H9 (cell line): ENCODE data around the gene CCNY. TPM values are rescaled to one million over a fixed set of nuclear protein-coding genes. Genes with fewer than 3 reads are reported as not detected.
"Not testable (repeated sequence)": the region's sequence is repeated elsewhere in the genome, so short reads cannot be mapped to it uniquely, and the experiment has no call there.

ENCODE experiments used
- DNase-seq: peaks from one replicate; pipeline ENCODE4 v3.0.0-alpha.2; 2017
- H2AFZ ChIP-seq: one replicate; pipeline ENCODE4 v1.6.1; 2013; ENCODE audit warnings: mild to moderate bottlenecking, low read length, control low read depth, moderate library complexity
- H2AK5ac ChIP-seq: 2 replicates; pipeline ENCODE4 v1.6.1; 2013; ENCODE audit warnings: low read length, control low read depth, mixed read lengths; ENCODE audit not compliant: insufficient read length
- H2BK120ac ChIP-seq: one replicate; pipeline ENCODE4 v1.6.1; 2013; ENCODE audit warnings: low read depth, mild to moderate bottlenecking, low read length, control low read depth, inconsistent platforms; ENCODE audit not compliant: poor library complexity, severe bottlenecking
- H2BK12ac ChIP-seq: 2 replicates; pipeline ENCODE4 v1.6.1; 2013; ENCODE audit warnings: low read length, control low read depth, mixed read lengths, low read depth; ENCODE audit not compliant: insufficient read length
- H2BK15ac ChIP-seq: 2 replicates; pipeline ENCODE4 v1.6.1; 2013; ENCODE audit warnings: low read depth, low read length, control low read depth
- H2BK20ac ChIP-seq: one replicate; pipeline ENCODE4 v1.6.1; 2013; ENCODE audit warnings: low read depth, mild to moderate bottlenecking, low read length, control low read depth, inconsistent platforms; ENCODE audit not compliant: poor library complexity, severe bottlenecking
- H2BK5ac ChIP-seq: 2 replicates; pipeline ENCODE4 v1.6.1; 2013; ENCODE audit warnings: low read length, control low read depth, mixed read lengths; ENCODE audit not compliant: insufficient read length
- H3K14ac ChIP-seq: 2 replicates; pipeline ENCODE4 v1.6.1; 2013; ENCODE audit warnings: low read length, control low read depth; ENCODE audit not compliant: insufficient read depth
- H3K18ac ChIP-seq: 2 replicates; pipeline ENCODE4 v1.6.1; 2013; ENCODE audit warnings: low read depth, mild to moderate bottlenecking, mixed read lengths, low read length, control low read depth; ENCODE audit not compliant: insufficient read length
- H3K23ac ChIP-seq: 2 replicates; pipeline ENCODE4 v1.6.1; 2013; ENCODE audit warnings: low read length, control low read depth, mixed read lengths, low read depth; ENCODE audit not compliant: insufficient read length
- H3K23me2 ChIP-seq: 2 replicates; pipeline ENCODE4 v1.6.1; 2013; ENCODE audit warnings: low read depth, mild to moderate bottlenecking, mixed read lengths, low read length, control low read depth; ENCODE audit not compliant: insufficient read length, poor library complexity, severe bottlenecking
- H3K27ac ChIP-seq: 2 replicates; pipeline ENCODE4 v1.5.1; 2013; ENCODE audit warnings: low read length, control low read depth, mixed read lengths, low read depth; ENCODE audit not compliant: insufficient read length
- H3K27me3 ChIP-seq: 2 replicates; pipeline ENCODE4 v1.6.1; 2013; ENCODE audit warnings: low read length, control low read depth, inconsistent platforms; ENCODE audit not compliant: insufficient read depth
- H3K4ac ChIP-seq: 2 replicates; pipeline ENCODE4 v1.6.1; 2013; ENCODE audit warnings: low read depth, mild to moderate bottlenecking, control low read depth, inconsistent platforms, low read length, moderate library complexity
- H3K4me1 ChIP-seq: 2 replicates; pipeline ENCODE4 v1.6.1; 2013; ENCODE audit warnings: low read length, control low read depth, inconsistent platforms; ENCODE audit not compliant: insufficient read depth
- H3K4me2 ChIP-seq: 2 replicates; pipeline ENCODE4 v1.6.1; 2013; ENCODE audit warnings: low read length, control low read depth, mixed read lengths; ENCODE audit not compliant: insufficient read length, insufficient read depth
- H3K56ac ChIP-seq: 2 replicates; pipeline ENCODE4 v1.6.1; 2013; ENCODE audit warnings: low read depth, mild to moderate bottlenecking, mixed read lengths, low read length, control low read depth; ENCODE audit not compliant: insufficient read length
- H3K79me1 ChIP-seq: 2 replicates; pipeline ENCODE4 v1.6.1; 2013; ENCODE audit warnings: low read depth, mild to moderate bottlenecking, moderate library complexity, low read length, control low read depth, inconsistent platforms; ENCODE audit not compliant: insufficient read depth, poor library complexity, severe bottlenecking
- H3K79me2 ChIP-seq: 2 replicates; pipeline ENCODE4 v1.6.1; 2013; ENCODE audit warnings: low read length, control low read depth, inconsistent platforms; ENCODE audit not compliant: insufficient read depth
- H3K9ac ChIP-seq: 2 replicates; pipeline ENCODE4 v1.6.1; 2013; ENCODE audit warnings: low read length, control low read depth, mixed read lengths; ENCODE audit not compliant: insufficient read length; ENCODE audit errors: extremely low read depth
- H3K9me3 ChIP-seq: one replicate; pipeline ENCODE4 v1.6.1; 2013; ENCODE audit warnings: low read depth, low read length, inconsistent platforms; ENCODE audit not compliant: control insufficient read depth
- H3T11ph ChIP-seq: one replicate; pipeline ENCODE4 v1.6.1; 2013; ENCODE audit warnings: mild to moderate bottlenecking, low read length, control low read depth, inconsistent platforms
- H4K20me1 ChIP-seq: one replicate; pipeline ENCODE4 v1.6.1; 2013; ENCODE audit not compliant: control insufficient read depth, insufficient read length, insufficient read depth
- H4K5ac ChIP-seq: 2 replicates; pipeline ENCODE4 v1.6.1; 2013; ENCODE audit warnings: low read depth, mild to moderate bottlenecking, mixed read lengths, low read length, control low read depth; ENCODE audit not compliant: insufficient read length
- H4K8ac ChIP-seq: replicated peaks from 2 replicates; pipeline ENCODE4 v1.6.1; 2013; ENCODE audit warnings: low read length, control low read depth, mixed read lengths, low read depth; ENCODE audit not compliant: insufficient read length
- H4K91ac ChIP-seq: 2 replicates; pipeline ENCODE4 v1.6.1; 2013; ENCODE audit warnings: low read depth, mild to moderate bottlenecking, moderate library complexity, mixed read lengths, low read length, control low read depth; ENCODE audit not compliant: insufficient read length
- H3K27ac Mint-ChIP-seq, 3 experiments: 2 replicates in 2 of 3; 3 replicates in 1 of 3; pipeline ENCODE4 v1.8.0; 2020 to 2021; ENCODE audit warnings: mixed read lengths in 3 of 3, mild to moderate bottlenecking in 1 of 3, moderate library complexity in 1 of 3
- H3K27me3 Mint-ChIP-seq: 2 replicates; pipeline ENCODE4 v1.8.0; 2021; ENCODE audit warnings: low read depth, mild to moderate bottlenecking, moderate library complexity, mixed read lengths
- H3K36me3 Mint-ChIP-seq, 3 experiments: 2 replicates in 2 of 3; 3 replicates in 1 of 3; pipeline ENCODE4 v1.8.0; 2020 to 2021; ENCODE audit warnings: low read depth in 3 of 3, mixed read lengths in 3 of 3; ENCODE audit not compliant: insufficient read depth in 1 of 3
- H3K4me1 Mint-ChIP-seq, 2 experiments: 2 replicates each; pipeline ENCODE4 v1.8.0; 2020; ENCODE audit warnings: mixed read lengths in 2 of 2
- H3K4me3 Mint-ChIP-seq, 2 experiments: 2 replicates in 1 of 2; 3 replicates in 1 of 2; pipeline ENCODE4 v1.8.0; 2020 to 2021; ENCODE audit warnings: mild to moderate bottlenecking in 2 of 2, mixed read lengths in 2 of 2, moderate library complexity in 1 of 2
- H3K9me3 Mint-ChIP-seq, 2 experiments: 2 replicates in 1 of 2; 3 replicates in 1 of 2; pipeline ENCODE4 v1.8.0; 2020; ENCODE audit warnings: mild to moderate bottlenecking in 2 of 2, mixed read lengths in 2 of 2, moderate library complexity in 1 of 2
- WGBS: extraction: QIAGEN DNeasy Blood & Tissue Kit; methylation state at CpG from one replicate; pipeline ENCODE4 v1.1.7; 2013; ENCODE audit warnings: missing lambda C conversion rate, low lambda C conversion rate, mixed read lengths; ENCODE audit not compliant: insufficient read length; ENCODE audit errors: extremely low coverage; 5-methylcytosine and 5-hydroxymethylcytosine counted together
- total RNA-seq: library from RNA; stranded (reverse); gene quantifications from 2 replicates; pipeline ENCODE4 v1.2.1, GENCODE V29; 2021
- TF ChIP-seq, protein P1 (sequence below): fragments of 200-600 bp; sonication (generic); conservative IDR thresholded peaks from 3 replicates; pipeline ENCODE4 v1.8.0; 2021; ENCODE audit warnings: antibody characterized with exemption, mild to moderate bottlenecking

Gene CCNY
- total RNA-seq, 1 experiment from 2014 or later: 62.1 TPM

GRCh38 chr10:35536789-35537188, 200.5 kb downstream of the CCNY start:
- Histone ChIP-seq H2BK15ac (no peak overlapping the region), H3K4me1 (no peaks in the 10 kb centered on the region), H3K27ac (no peak overlapping the region), H2BK12ac (no peak overlapping the region), H3K79me1 (no peaks in the 10 kb centered on the region), H2BK120ac (no peak overlapping the region), H3K9ac (no peak overlapping the region), H4K5ac (no peak overlapping the region), H3K23me2 (no peaks in the 10 kb centered on the region), H4K91ac (no peak overlapping the region), H3T11ph (no peak overlapping the region), H3K4ac (no peak overlapping the region), H3K9me3 (no peaks in the 10 kb centered on the region), H3K79me2 (no peaks in the 10 kb centered on the region), H2BK20ac (no peak overlapping the region), H3K4me2 (no peak overlapping the region), H2AK5ac (no peak overlapping the region), H2BK5ac (no peak overlapping the region), H4K20me1 (no peaks in the 10 kb centered on the region), H3K23ac (no peak overlapping the region), H3K56ac (no peak overlapping the region), H2AFZ (no peak overlapping the region), H3K18ac (no peak overlapping the region), H3K27me3 (no peaks in the 10 kb centered on the region), H4K8ac (no peak overlapping the region), H3K14ac (no peak overlapping the region)
- Mint-ChIP-seq H3K9me3 (peaks cover 29 to 33% of the 10 kb centered on the region in 2 experiments), H3K36me3 (peaks cover 67 to 77% (median 70%) of the 10 kb centered on the region in 3 experiments), H3K27ac (no peak overlapping the region), H3K4me1 (peaks cover 14 to 21% of the 10 kb centered on the region in 2 experiments), H3K4me3 (no peak overlapping the region), H3K27me3 (no peaks in the 10 kb centered on the region)
- TF ChIP-seq, protein P1, sequence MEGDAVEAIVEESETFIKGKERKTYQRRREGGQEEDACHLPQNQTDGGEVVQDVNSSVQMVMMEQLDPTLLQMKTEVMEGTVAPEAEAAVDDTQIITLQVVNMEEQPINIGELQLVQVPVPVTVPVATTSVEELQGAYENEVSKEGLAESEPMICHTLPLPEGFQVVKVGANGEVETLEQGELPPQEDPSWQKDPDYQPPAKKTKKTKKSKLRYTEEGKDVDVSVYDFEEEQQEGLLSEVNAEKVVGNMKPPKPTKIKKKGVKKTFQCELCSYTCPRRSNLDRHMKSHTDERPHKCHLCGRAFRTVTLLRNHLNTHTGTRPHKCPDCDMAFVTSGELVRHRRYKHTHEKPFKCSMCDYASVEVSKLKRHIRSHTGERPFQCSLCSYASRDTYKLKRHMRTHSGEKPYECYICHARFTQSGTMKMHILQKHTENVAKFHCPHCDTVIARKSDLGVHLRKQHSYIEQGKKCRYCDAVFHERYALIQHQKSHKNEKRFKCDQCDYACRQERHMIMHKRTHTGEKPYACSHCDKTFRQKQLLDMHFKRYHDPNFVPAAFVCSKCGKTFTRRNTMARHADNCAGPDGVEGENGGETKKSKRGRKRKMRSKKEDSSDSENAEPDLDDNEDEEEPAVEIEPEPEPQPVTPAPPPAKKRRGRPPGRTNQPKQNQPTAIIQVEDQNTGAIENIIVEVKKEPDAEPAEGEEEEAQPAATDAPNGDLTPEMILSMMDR: no peak
- no peak for DNase-seq
- WGBS: no CpG with 5 or more reads among the region's 4 CpGs

- not testable (repeated sequence) for H3K18ac ChIP-seq, H3T11ph ChIP-seq, H3K4me3 Mint-ChIP-seq, H2AFZ ChIP-seq, H4K5ac ChIP-seq, H2BK5ac ChIP-seq, H3K14ac ChIP-seq, H3K27ac Mint-ChIP-seq, H3K56ac ChIP-seq, H3K4ac ChIP-seq, H3K4me2 ChIP-seq, H3K9ac ChIP-seq, H3K27me3 Mint-ChIP-seq, H2BK12ac ChIP-seq, H3K23ac ChIP-seq, H4K8ac ChIP-seq, DNase-seq, H2BK120ac ChIP-seq, H3K79me1 ChIP-seq, H2BK15ac ChIP-seq, H4K91ac ChIP-seq, H2AK5ac ChIP-seq, H3K23me2 ChIP-seq, H3K9me3 ChIP-seq, H4K20me1 ChIP-seq, H3K27me3 ChIP-seq, H3K4me1 ChIP-seq, H3K79me2 ChIP-seq, H2BK20ac ChIP-seq, H3K27ac ChIP-seq
- no CpG with 5 or more reads among the region's 3 CpGs for WGBS
- Mint-ChIP-seq H3K36me3 (peaks cover 62 to 72% (median 69%) of the 10 kb centered on the region in 3 experiments), H3K9me3 (peaks cover 29 to 33% of the 10 kb centered on the region in 2 experiments), H3K4me1 (peaks cover 14 to 21% of the 10 kb centered on the region in 2 experiments)
Measured at GRCh38 chr10:35537925-35538324, 201.6 kb downstream of the CCNY start.
